GM18519 (cell line): Measurements from ENCODE around the gene MDFI.

Experiments
- ATAC-seq: cut with Tn5 transposase; IDR thresholded peaks from one replicate; pipeline ENCODE4 v1.9.1; 2021; ENCODE audit warnings: mild to moderate bottlenecking, moderate library complexity; ENCODE audit not compliant: unreplicated experiment, low FRiP score

MDFI gene

GRCh38 chr6:41700463-41701347 lies 62.4 kb downstream of the MDFI start:
- no peak for ATAC-seq

GRCh38 chr6:41702089-41702745 lies 63.9 kb downstream of the MDFI start:
- ATAC-seq = no peak

- no peak for ATAC-seq
Measured at GRCh38 chr6:41702771-41703494, 64.7 kb downstream of the MDFI start.
